ENCODE data around the gene MATN1. TPM values are rescaled to one million over a fixed set of nuclear protein-coding genes. Genes with fewer than 3 reads are reported as not detected.

Gene MATN1
- polyA plus RNA-seq, 3 donors, result 0.07 TPM; not detected in 2

DNA sequence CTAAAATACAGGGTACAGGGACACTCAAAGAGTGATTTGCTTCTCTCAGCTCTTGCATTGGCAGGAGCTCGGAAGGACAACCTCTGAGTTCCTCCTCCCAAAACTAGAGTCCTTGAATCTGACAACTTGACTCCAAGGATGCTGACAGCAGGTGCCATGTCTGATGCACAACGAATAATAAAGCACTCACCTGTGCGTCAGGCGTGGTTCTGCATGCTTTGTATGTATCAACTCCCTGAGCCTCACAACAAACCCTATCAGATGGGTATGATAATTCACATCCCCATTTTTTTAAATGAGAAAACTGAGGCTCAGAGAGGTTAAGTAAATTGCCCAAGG is 32.8 kb upstream of the MATN1 start:
- H3K4me1 ChIP-seq (ENCODE audit: control insufficient read depth in 1 of 2, insufficient read depth in 2 of 2, low read length in 2 of 2), result peaks cover 84 to 87% of the 10 kb centered on the region in 2 donors
- no peak for DNase-seq
- no peak overlapping the region for H2AFZ ChIP-seq (ENCODE audit: insufficient read depth, low read depth, low read length, poor library complexity, severe bottlenecking)
- Mint-ChIP-seq H3K4me3 (peak overlapping the region; percentile 92 to 97), H3K27me3 (ENCODE audit: low read depth in 3 of 3) (peaks cover 0 to 5% (median 0%) of the 10 kb centered on the region in 3 donors), H3K36me3 (peaks cover 43 to 55% of the 10 kb centered on the region in 2 donors), H3K27ac (peak overlapping the region; percentile 99 to 100 (median 100)), H3K9me3 (peaks cover 0 to 10% (median 3%) of the 10 kb centered on the region in 7 donors), H3K4me1 (peaks cover 66% of the 10 kb centered on the region)
- H3K36me3 ChIP-seq (replicated peaks in 1 of 2; ENCODE audit: control insufficient read depth in 1 of 2, insufficient read depth in 2 of 2, low read length in 2 of 2), result peaks cover 13 to 21% of the 10 kb centered on the region in 2 donors
- H3K4me2 ChIP-seq (replicated peaks; ENCODE audit: extremely low read depth, low read length, poor library complexity, severe bottlenecking), result peak overlapping the region; percentile 98
- H3K27ac ChIP-seq (ENCODE audit: low read depth in 1 of 2, low read length in 2 of 2), result peak overlapping the region; percentile 97 to 100
- no peaks in the 10 kb centered on the region for H3K9me3 ChIP-seq (replicated peaks in 1 of 2; ENCODE audit: control insufficient read depth in 1 of 2, insufficient read depth in 1 of 2, low read length in 2 of 2)
- peak overlapping the region; percentile 100 for H3K9ac ChIP-seq (ENCODE audit: insufficient read depth, low read length, poor library complexity, severe bottlenecking)
- peaks cover 84% of the 10 kb centered on the region for H4K20me1 ChIP-seq (ENCODE audit: insufficient read depth, low read length)
- intact Hi-C loops (cut with micrococcal nuclease), result loop anchor here (2.0 kb wide), 1 partner anchor 37 kb away; no protein-coding TSS in a partner anchor
- no peaks in the 10 kb centered on the region for H3K27me3 ChIP-seq (ENCODE audit: control insufficient read depth in 2 of 2, insufficient read depth in 2 of 2, low read length in 2 of 2)
- 0% methylated on average over 2 of the region's 4 CpGs for WGBS (ENCODE audit: insufficient coverage)
- H3K79me2 ChIP-seq (ENCODE audit: insufficient read depth, low read length), result peaks cover 85% of the 10 kb centered on the region
- TF ChIP-seq, protein P1, sequence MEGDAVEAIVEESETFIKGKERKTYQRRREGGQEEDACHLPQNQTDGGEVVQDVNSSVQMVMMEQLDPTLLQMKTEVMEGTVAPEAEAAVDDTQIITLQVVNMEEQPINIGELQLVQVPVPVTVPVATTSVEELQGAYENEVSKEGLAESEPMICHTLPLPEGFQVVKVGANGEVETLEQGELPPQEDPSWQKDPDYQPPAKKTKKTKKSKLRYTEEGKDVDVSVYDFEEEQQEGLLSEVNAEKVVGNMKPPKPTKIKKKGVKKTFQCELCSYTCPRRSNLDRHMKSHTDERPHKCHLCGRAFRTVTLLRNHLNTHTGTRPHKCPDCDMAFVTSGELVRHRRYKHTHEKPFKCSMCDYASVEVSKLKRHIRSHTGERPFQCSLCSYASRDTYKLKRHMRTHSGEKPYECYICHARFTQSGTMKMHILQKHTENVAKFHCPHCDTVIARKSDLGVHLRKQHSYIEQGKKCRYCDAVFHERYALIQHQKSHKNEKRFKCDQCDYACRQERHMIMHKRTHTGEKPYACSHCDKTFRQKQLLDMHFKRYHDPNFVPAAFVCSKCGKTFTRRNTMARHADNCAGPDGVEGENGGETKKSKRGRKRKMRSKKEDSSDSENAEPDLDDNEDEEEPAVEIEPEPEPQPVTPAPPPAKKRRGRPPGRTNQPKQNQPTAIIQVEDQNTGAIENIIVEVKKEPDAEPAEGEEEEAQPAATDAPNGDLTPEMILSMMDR (IDR thresholded peaks at IDR 0.05), result no peak
- peak overlapping the region; percentile 86 to 96 (median 96) for H3K4me3 ChIP-seq (replicated peaks in 1 of 3; ENCODE audit: low read depth in 2 of 3, low read length in 3 of 3)

DNA sequence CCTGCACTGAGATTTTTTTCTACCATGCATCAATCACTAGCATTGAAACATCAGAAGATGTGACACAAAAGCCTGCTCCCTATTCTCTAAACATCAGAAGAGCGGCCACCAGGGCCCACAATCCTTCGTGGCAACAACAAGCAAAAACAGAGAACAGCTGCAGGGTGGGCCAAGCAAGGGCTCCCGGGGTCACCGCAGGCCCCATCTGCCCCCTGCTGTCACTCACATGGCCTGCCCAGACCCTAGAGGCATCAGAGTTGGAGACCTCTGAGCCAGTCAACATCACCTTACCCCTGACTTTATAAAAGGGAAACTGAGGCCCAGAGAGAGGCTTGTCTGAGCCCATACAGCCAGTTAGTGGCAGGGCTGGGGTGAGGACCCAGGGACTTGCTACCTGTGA is 32.4 kb upstream of the MATN1 start:
- TF ChIP-seq, protein P1 (IDR thresholded peaks at IDR 0.05), result no peak
- peaks cover 0 to 10% (median 3%) of the 10 kb centered on the region in 7 donors for H3K9me3 Mint-ChIP-seq
- peak overlapping the region; percentile 86 to 96 (median 96) for H3K4me3 ChIP-seq (replicated peaks in 1 of 3; ENCODE audit: low read depth in 2 of 3, low read length in 3 of 3)
- intact Hi-C loops (cut with micrococcal nuclease), result loop anchor here (2.0 kb wide), 1 partner anchor 37 kb away; no protein-coding TSS in a partner anchor
- H3K9ac ChIP-seq (ENCODE audit: insufficient read depth, low read length, poor library complexity, severe bottlenecking), result peak overlapping the region; percentile 100
- H3K4me1 Mint-ChIP-seq, result peaks cover 66% of the 10 kb centered on the region
- peak overlapping the region; percentile 97 to 100 for H3K27ac ChIP-seq (ENCODE audit: low read depth in 1 of 2, low read length in 2 of 2)
- peak overlapping the region; percentile 92 to 97 for H3K4me3 Mint-ChIP-seq
- H4K20me1 ChIP-seq (ENCODE audit: insufficient read depth, low read length), result peaks cover 84% of the 10 kb centered on the region
- H3K36me3 ChIP-seq (replicated peaks in 1 of 2; ENCODE audit: control insufficient read depth in 1 of 2, insufficient read depth in 2 of 2, low read length in 2 of 2), result peaks cover 17 to 25% of the 10 kb centered on the region in 2 donors
- H2AFZ ChIP-seq (ENCODE audit: insufficient read depth, low read depth, low read length, poor library complexity, severe bottlenecking), result no peak overlapping the region
- H3K36me3 Mint-ChIP-seq, result peaks cover 45 to 59% of the 10 kb centered on the region in 2 donors
- no peak for DNase-seq
- H3K79me2 ChIP-seq (ENCODE audit: insufficient read depth, low read length), result peaks cover 90% of the 10 kb centered on the region
- 25% methylated on average over 2 of the region's 4 CpGs for WGBS (ENCODE audit: insufficient coverage)
- H3K4me2 ChIP-seq (replicated peaks; ENCODE audit: extremely low read depth, low read length, poor library complexity, severe bottlenecking), result peak overlapping the region; percentile 98
- peaks cover 0 to 5% (median 0%) of the 10 kb centered on the region in 3 donors for H3K27me3 Mint-ChIP-seq (ENCODE audit: low read depth in 3 of 3)
- H3K27me3 ChIP-seq (ENCODE audit: control insufficient read depth in 2 of 2, insufficient read depth in 2 of 2, low read length in 2 of 2), result no peaks in the 10 kb centered on the region
- H3K27ac Mint-ChIP-seq, result peak overlapping the region; percentile 99 to 100 (median 100)
- peaks cover 84 to 87% of the 10 kb centered on the region in 2 donors for H3K4me1 ChIP-seq (ENCODE audit: control insufficient read depth in 1 of 2, insufficient read depth in 2 of 2, low read length in 2 of 2)
- H3K9me3 ChIP-seq (replicated peaks in 1 of 2; ENCODE audit: control insufficient read depth in 1 of 2, insufficient read depth in 1 of 2, low read length in 2 of 2), result no peaks in the 10 kb centered on the region

Data from CD14-positive monocyte (primary cell).